Adrenal gland (tissue), 5 donors: ENCODE measurements around the gene CST7.

Source experiments
- POLR2A ChIP-seq, 2 donors: fragments of 450-650 bp; IDR thresholded peaks; one replicate each; pipeline ENCODE4 v1.6.1; 2017; ENCODE audit warnings: antibody characterized with exemption in 2 of 2, mild to moderate bottlenecking in 2 of 2, moderate library complexity in 1 of 2
- TF ChIP-seq, protein P1 (sequence below), 6 experiments: fragments of 450-650 bp in 4 of 6; fragments of 200-600 bp in 2 of 6; sonication (generic) in 1 of 6; IDR thresholded peaks; 1 replicate in 5 of 6; 2 replicates in 1 of 6; pipeline versions ENCODE4 v1.5.1 to v1.8.0; 2016 to 2021; ENCODE audit warnings: antibody characterized with exemption in 6 of 6, mild to moderate bottlenecking in 2 of 6, moderate library complexity in 1 of 6
- donor health status: DM: no; HTN: no; CAD: no.

DNA sequence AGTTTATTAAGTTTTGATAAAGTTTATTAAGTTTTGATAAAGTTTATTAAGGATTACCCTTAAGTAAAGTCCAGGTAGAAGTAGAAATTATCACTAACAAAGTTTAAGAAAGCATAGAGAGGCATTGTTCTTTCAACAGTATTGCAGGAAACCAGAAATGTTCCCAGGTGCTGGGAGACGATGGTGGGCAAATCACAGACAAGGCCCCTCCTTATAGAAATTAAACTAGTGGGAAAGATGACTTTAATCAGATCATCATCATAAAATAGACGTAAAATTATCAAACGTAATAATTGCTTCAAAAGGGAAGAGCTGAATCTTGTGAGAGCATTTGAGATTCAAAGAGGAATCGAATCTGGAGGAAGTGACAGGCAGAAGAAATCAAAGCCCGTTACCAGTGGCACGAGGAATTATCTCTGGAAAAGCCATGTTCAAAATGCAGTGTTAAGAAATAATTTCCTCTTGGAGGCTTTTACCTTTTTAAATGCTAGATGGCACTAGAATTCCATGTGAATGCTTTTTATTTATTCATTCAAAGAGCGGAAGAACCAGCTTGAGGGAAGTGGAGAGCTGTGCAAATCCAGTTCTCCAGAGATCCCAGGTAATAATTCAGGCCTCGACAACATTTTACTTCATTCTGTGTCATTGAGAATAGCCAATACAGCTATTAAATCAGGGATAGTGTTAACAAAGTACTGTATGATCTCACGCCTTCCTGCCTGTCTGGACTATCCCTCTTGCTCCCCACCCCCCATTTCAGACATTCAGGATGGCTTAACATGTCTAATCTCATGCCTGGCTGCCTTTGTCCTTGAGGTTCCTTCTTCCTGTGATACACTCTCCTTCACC lies 44.5 kb downstream of the CST7 start:
- TF ChIP-seq, protein P1, sequence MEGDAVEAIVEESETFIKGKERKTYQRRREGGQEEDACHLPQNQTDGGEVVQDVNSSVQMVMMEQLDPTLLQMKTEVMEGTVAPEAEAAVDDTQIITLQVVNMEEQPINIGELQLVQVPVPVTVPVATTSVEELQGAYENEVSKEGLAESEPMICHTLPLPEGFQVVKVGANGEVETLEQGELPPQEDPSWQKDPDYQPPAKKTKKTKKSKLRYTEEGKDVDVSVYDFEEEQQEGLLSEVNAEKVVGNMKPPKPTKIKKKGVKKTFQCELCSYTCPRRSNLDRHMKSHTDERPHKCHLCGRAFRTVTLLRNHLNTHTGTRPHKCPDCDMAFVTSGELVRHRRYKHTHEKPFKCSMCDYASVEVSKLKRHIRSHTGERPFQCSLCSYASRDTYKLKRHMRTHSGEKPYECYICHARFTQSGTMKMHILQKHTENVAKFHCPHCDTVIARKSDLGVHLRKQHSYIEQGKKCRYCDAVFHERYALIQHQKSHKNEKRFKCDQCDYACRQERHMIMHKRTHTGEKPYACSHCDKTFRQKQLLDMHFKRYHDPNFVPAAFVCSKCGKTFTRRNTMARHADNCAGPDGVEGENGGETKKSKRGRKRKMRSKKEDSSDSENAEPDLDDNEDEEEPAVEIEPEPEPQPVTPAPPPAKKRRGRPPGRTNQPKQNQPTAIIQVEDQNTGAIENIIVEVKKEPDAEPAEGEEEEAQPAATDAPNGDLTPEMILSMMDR (IDR thresholded peaks at IDR 0.05): peak in 5 of 6 experiments; percentile 15 to 48 (median 31)
- no peak for TF ChIP-seq POLR2A (IDR thresholded peaks at IDR 0.05)
